Measurements from ENCODE around the gene SLC5A3.

DNA sequence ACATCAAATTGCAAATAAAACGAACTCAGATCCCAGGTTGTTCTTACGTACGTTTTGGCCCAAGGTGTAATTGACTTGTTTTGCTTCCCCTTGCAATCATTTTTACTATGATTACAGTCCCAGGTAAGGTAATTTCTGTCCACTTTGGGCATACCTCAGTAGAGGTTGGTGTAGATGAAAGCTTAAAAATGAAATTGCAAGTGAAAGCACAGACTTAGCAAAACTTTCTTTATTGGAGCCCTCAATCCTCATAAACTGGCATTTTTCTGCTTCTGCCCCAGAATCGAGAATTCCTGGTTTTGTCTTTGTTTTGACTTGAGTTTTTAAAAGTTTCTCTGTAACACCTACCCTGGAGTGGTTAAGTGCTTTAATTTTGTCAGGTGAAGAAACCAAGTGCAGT lies 9.4 kb downstream of the SLC5A3 start:
- TF ChIP-seq, protein P1, sequence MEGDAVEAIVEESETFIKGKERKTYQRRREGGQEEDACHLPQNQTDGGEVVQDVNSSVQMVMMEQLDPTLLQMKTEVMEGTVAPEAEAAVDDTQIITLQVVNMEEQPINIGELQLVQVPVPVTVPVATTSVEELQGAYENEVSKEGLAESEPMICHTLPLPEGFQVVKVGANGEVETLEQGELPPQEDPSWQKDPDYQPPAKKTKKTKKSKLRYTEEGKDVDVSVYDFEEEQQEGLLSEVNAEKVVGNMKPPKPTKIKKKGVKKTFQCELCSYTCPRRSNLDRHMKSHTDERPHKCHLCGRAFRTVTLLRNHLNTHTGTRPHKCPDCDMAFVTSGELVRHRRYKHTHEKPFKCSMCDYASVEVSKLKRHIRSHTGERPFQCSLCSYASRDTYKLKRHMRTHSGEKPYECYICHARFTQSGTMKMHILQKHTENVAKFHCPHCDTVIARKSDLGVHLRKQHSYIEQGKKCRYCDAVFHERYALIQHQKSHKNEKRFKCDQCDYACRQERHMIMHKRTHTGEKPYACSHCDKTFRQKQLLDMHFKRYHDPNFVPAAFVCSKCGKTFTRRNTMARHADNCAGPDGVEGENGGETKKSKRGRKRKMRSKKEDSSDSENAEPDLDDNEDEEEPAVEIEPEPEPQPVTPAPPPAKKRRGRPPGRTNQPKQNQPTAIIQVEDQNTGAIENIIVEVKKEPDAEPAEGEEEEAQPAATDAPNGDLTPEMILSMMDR (IDR thresholded peaks at IDR 0.05; ENCODE audit: low read depth, low read length), result no peak
- TF ChIP-seq POLR2A (IDR thresholded peaks at IDR 0.05; ENCODE audit: extremely low read depth, insufficient read length) (no peak), MYC (IDR thresholded peaks at IDR 0.05; ENCODE audit: low read depth, low read length) (no peak)
